Measurements from ENCODE around the gene MADD. TPM values are rescaled to one million over a fixed set of nuclear protein-coding genes. Genes with fewer than 3 reads are reported as not detected.

MADD gene
- polyA plus RNA-seq, 6 donors from 2014 or later, result 12.1 to 24.8 (median 16.4) TPM

GRCh38 chr11:47243454-47243853 is 26.5 kb upstream of the MADD start:
- H3K27ac Mint-ChIP-seq, result no peak overlapping the region
- ATAC-seq (ENCODE audit: low read depth in 2 of 2), result no peak
- H3K4me3 Mint-ChIP-seq, result peak overlapping the region in 1 of 8 donors; percentile 36
- H3K4me1 Mint-ChIP-seq, result peaks cover 5 to 19% (median 12%) of the 10 kb centered on the region in 3 donors
- no peaks in the 10 kb centered on the region for H3K9me3 Mint-ChIP-seq
- no peak for DNase-seq
- no peaks in the 10 kb centered on the region for H3K27me3 Mint-ChIP-seq
- peaks cover 20 to 40% of the 10 kb centered on the region in 2 donors for H3K36me3 Mint-ChIP-seq

- ATAC-seq (ENCODE audit: low read depth in 2 of 2), result no peak
- DNase-seq, result no peak
- Mint-ChIP-seq H3K4me1 (peaks cover 12 to 31% (median 14%) of the 10 kb centered on the region in 3 donors), H3K4me3 (no peak overlapping the region), H3K27ac (peak overlapping the region in 2 of 6 donors; percentile 16 to 42), H3K36me3 (peaks cover 18 to 37% of the 10 kb centered on the region in 2 donors), H3K9me3 (no peaks in the 10 kb centered on the region), H3K27me3 (no peaks in the 10 kb centered on the region)
These were observed 25.2 kb upstream of the MADD start for GRCh38 chr11:47244448-47245350.

- peak overlapping the region in 2 of 8 donors; percentile 36 to 38 for H3K4me3 Mint-ChIP-seq
- DNase-seq (no peak), ATAC-seq (ENCODE audit: low read depth in 2 of 2) (no peak)
- H3K27me3 Mint-ChIP-seq, result no peaks in the 10 kb centered on the region
- no peaks in the 10 kb centered on the region for H3K9me3 Mint-ChIP-seq
- H3K36me3 Mint-ChIP-seq, result peaks cover 13 to 29% of the 10 kb centered on the region in 2 donors
- peaks cover 10 to 33% (median 14%) of the 10 kb centered on the region in 3 donors for H3K4me1 Mint-ChIP-seq
- no peak overlapping the region for H3K27ac Mint-ChIP-seq
These were observed 24.1 kb upstream of the MADD start for GRCh38 chr11:47245611-47246357.

GRCh38 chr11:47247502-47247901 is 22.4 kb upstream of the MADD start:
- H3K36me3 Mint-ChIP-seq, result peaks cover 0 to 12% of the 10 kb centered on the region in 2 donors
- DNase-seq (no peak), ATAC-seq (ENCODE audit: low read depth in 2 of 2) (no peak)
- no peaks in the 10 kb centered on the region for H3K9me3 Mint-ChIP-seq
- H3K27ac Mint-ChIP-seq, result peak overlapping the region in 1 of 6 donors; percentile 9
- no peaks in the 10 kb centered on the region for H3K27me3 Mint-ChIP-seq
- H3K4me1 Mint-ChIP-seq, result peaks cover 10 to 33% (median 14%) of the 10 kb centered on the region in 3 donors
- H3K4me3 Mint-ChIP-seq, result peak overlapping the region in 7 of 8 donors; percentile 89 to 100 (median 96)

GRCh38 chr11:47248304-47248663 is 21.6 kb upstream of the MADD start:
- Mint-ChIP-seq H3K36me3 (peaks cover 0 to 11% of the 10 kb centered on the region in 2 donors), H3K4me3 (peak overlapping the region; percentile 89 to 100 (median 97)), H3K27ac (peak overlapping the region; percentile 71 to 99 (median 94)), H3K9me3 (no peaks in the 10 kb centered on the region), H3K4me1 (peaks cover 10 to 33% (median 14%) of the 10 kb centered on the region in 3 donors), H3K27me3 (no peaks in the 10 kb centered on the region)
- ATAC-seq (ENCODE audit: low read depth in 2 of 2), result peak; percentile 9 to 11
- no peak for DNase-seq

- Mint-ChIP-seq H3K9me3 (no peaks in the 10 kb centered on the region), H3K27me3 (no peaks in the 10 kb centered on the region), H3K4me3 (peak within 1 kb of the TSS; percentile 89 to 100 (median 97)), H3K36me3 (peaks cover 0 to 11% of the 10 kb centered on the region in 2 donors), H3K4me1 (peaks cover 10 to 33% (median 14%) of the 10 kb centered on the region in 3 donors), H3K27ac (peak within 1 kb of the TSS; percentile 71 to 99 (median 94))
- ATAC-seq (ENCODE audit: low read depth in 2 of 2), result peak; percentile 94 to 96
- peak; percentile 85 for DNase-seq
These were observed 21.1 kb upstream of the MADD start, which contains the start of gene ACP2 for GRCh38 chr11:47248664-47249377. TSS of gene ACP2 (minus strand) at chr11:47248814. CDS start at chr11:47248789, 25 bp downstream.

- peak overlapping the region in 2 of 6 donors; percentile 94 to 95 for H3K27ac Mint-ChIP-seq
- ATAC-seq (ENCODE audit: low read depth in 2 of 2) (no peak), DNase-seq (no peak)
- H3K4me1 Mint-ChIP-seq, result peaks cover 10 to 33% (median 14%) of the 10 kb centered on the region in 3 donors
- peak overlapping the region; percentile 89 to 100 (median 97) for H3K4me3 Mint-ChIP-seq
- no peaks in the 10 kb centered on the region for H3K27me3 Mint-ChIP-seq
- H3K36me3 Mint-ChIP-seq, result peaks cover 0 to 7% of the 10 kb centered on the region in 2 donors
- no peaks in the 10 kb centered on the region for H3K9me3 Mint-ChIP-seq
These were observed 20.6 kb upstream of the MADD start for GRCh38 chr11:47249378-47249715.

- H3K9me3 Mint-ChIP-seq, result no peaks in the 10 kb centered on the region
- peaks cover 14 to 36% (median 15%) of the 10 kb centered on the region in 3 donors for H3K4me1 Mint-ChIP-seq
- H3K27me3 Mint-ChIP-seq, result no peaks in the 10 kb centered on the region
- no peaks in the 10 kb centered on the region for H3K36me3 Mint-ChIP-seq
- DNase-seq (no peak), ATAC-seq (ENCODE audit: low read depth in 2 of 2) (no peak)
- no peak overlapping the region for H3K27ac Mint-ChIP-seq
- peak overlapping the region in 1 of 8 donors; percentile 76 for H3K4me3 Mint-ChIP-seq
These were observed 18.2 kb upstream of the MADD start for GRCh38 chr11:47251751-47252150.

GRCh38 chr11:47253660-47254059 is 16.3 kb upstream of the MADD start:
- no peaks in the 10 kb centered on the region for H3K9me3 Mint-ChIP-seq

GRCh38 chr11:47254386-47254785 is 15.5 kb upstream of the MADD start:
- H3K36me3 Mint-ChIP-seq, result no peaks in the 10 kb centered on the region
- ATAC-seq (ENCODE audit: low read depth in 2 of 2), result no peak
- no peak for DNase-seq
- H3K27ac Mint-ChIP-seq, result peak overlapping the region in 3 of 6 donors; percentile 11 to 81 (median 62)
- peaks cover 11 to 14% (median 13%) of the 10 kb centered on the region in 3 donors for H3K4me1 Mint-ChIP-seq
- no peaks in the 10 kb centered on the region for H3K9me3 Mint-ChIP-seq
- H3K27me3 Mint-ChIP-seq, result no peaks in the 10 kb centered on the region
- H3K4me3 Mint-ChIP-seq, result no peak overlapping the region

More at GRCh38 chr11:47253660-47254059, 16.3 kb upstream of the MADD start:
- H3K27ac Mint-ChIP-seq, result no peak overlapping the region
- DNase-seq, result no peak
- no peaks in the 10 kb centered on the region for H3K27me3 Mint-ChIP-seq
- no peaks in the 10 kb centered on the region for H3K36me3 Mint-ChIP-seq
- no peak for ATAC-seq (ENCODE audit: low read depth in 2 of 2)
- peak overlapping the region in 1 of 8 donors; percentile 27 for H3K4me3 Mint-ChIP-seq
- peaks cover 12 to 18% (median 17%) of the 10 kb centered on the region in 3 donors for H3K4me1 Mint-ChIP-seq

GRCh38 chr11:47256374-47256773 is 13.6 kb upstream of the MADD start:
- Mint-ChIP-seq H3K4me1 (peaks cover 8 to 19% (median 11%) of the 10 kb centered on the region in 3 donors), H3K9me3 (no peaks in the 10 kb centered on the region), H3K4me3 (no peak overlapping the region), H3K36me3 (no peaks in the 10 kb centered on the region), H3K27ac (no peak overlapping the region), H3K27me3 (no peaks in the 10 kb centered on the region)
- DNase-seq (no peak), ATAC-seq (ENCODE audit: low read depth in 2 of 2) (no peak)

GRCh38 chr11:47257177-47257516 is 12.8 kb upstream of the MADD start:
- Mint-ChIP-seq H3K27me3 (no peaks in the 10 kb centered on the region), H3K27ac (peak overlapping the region in 1 of 6 donors; percentile 18), H3K4me3 (peak overlapping the region in 1 of 8 donors; percentile 47), H3K4me1 (peaks cover 8 to 19% (median 11%) of the 10 kb centered on the region in 3 donors), H3K9me3 (no peaks in the 10 kb centered on the region), H3K36me3 (no peaks in the 10 kb centered on the region)
- DNase-seq (no peak), ATAC-seq (ENCODE audit: low read depth in 2 of 2) (no peak)

All from naive B cell (primary cell).